Psoas muscle (tissue), 8 donors: ENCODE results near the gene KRT78. TPM values are rescaled to one million over a fixed set of nuclear protein-coding genes. Genes with fewer than 3 reads are reported as not detected.
"Not testable (repeated sequence)": the region's sequence is repeated elsewhere in the genome, so short reads cannot be mapped to it uniquely, and the experiment has no call there.

Experiments
- ATAC-seq, 4 donors: fragments of 200-7000 bp; cut with Tn5 transposase; one replicate each; pipeline ENCODE4 v1.9.1; 2020; ENCODE audit warnings: moderate library complexity in 3 of 4, mild to moderate bottlenecking in 2 of 4
- DNase-seq, 2 donors: peaks; one replicate each; pipeline ENCODE4 v3.0.0-alpha.2; 2020
- H3K27ac ChIP-seq: fragments of 200-600 bp; one replicate; pipeline ENCODE4 v1.8.0; 2022
- H3K27me3 ChIP-seq, 3 donors: fragments of 200-600 bp in 1 of 3; one replicate each; pipeline versions ENCODE4 v1.6.1 to v1.8.0; 2013 to 2022; ENCODE audit warnings: low read length in 2 of 3, mild to moderate bottlenecking in 2 of 3, moderate library complexity in 1 of 3; ENCODE audit not compliant: insufficient read depth in 3 of 3
- H3K36me3 ChIP-seq, 2 donors: fragments of 200-600 bp in 1 of 2; one replicate each; pipeline versions ENCODE4 v1.6.1 to v1.8.0; 2013 to 2022; ENCODE audit warnings: low read depth in 1 of 2, mild to moderate bottlenecking in 1 of 2, moderate library complexity in 1 of 2; ENCODE audit not compliant: insufficient read depth in 1 of 2
- H3K4me1 ChIP-seq: fragments of 200-600 bp; one replicate; pipeline ENCODE4 v1.8.0; 2022
- H3K4me3 ChIP-seq: fragments of 200-600 bp; one replicate; pipeline ENCODE4 v1.8.0; 2022; ENCODE audit warnings: mild to moderate bottlenecking
- H3K9me3 ChIP-seq: fragments of 200-600 bp; one replicate; pipeline ENCODE4 v1.8.0; 2022
- WGBS, 3 donors: extraction: QIAGEN DNeasy Blood & Tissue Kit; methylation state at CpG; one replicate each; pipeline versions ENCODE4 v1.1.6 to v1.1.7; 2013; 5-methylcytosine and 5-hydroxymethylcytosine counted together
- intact Hi-C, 2 donors: fragments of 100-400 bp; cut with DNase I; formaldehyde crosslinking; loops; one replicate each; pipeline versions ENCODE4 v1.11.0 to v1.14.2; 2022
- polyA plus RNA-seq, 3 donors: library from polyadenylated mRNA; stranded (reverse); fragments of 200-250 nt; gene quantifications; one replicate each; pipeline ENCODE4 v1.2.3, GENCODE V29; 2013
- total RNA-seq, 4 donors: library from RNA; stranded (reverse); fragmentation: NEBNext Ultra II Directional in 2 of 4; extraction: Animal tissue kit (Norgen Biotek cat#: 25700) in 2 of 4; gene quantifications; one replicate each; pipeline versions ENCODE4 v1.2.1 to v1.2.4, GENCODE V29; 2021 to 2023
- TF ChIP-seq, protein P1 (sequence below): fragments of 200-600 bp; IDR thresholded peaks from one replicate; pipeline ENCODE4 v1.8.0; 2022; ENCODE audit warnings: antibody characterized with exemption
- donor health status: healthy with polysubstance abuse.
- donor health status: DM: no; HTN: no; CAD: no; lungs with moderate emphysema.
- donor health status: Bipolar disorder and iron deficiency.
- donor health status: healthy.
- donor health status: DM: yes; HTN: yes; CAD: no.
- donor health status: DM: no; HTN: no; CAD: no.
- donor health status: DM: no; HTN: no; CAD: no.
- donor health status: DM: yes; HTN: yes; CAD: no.

Gene KRT78
- total and polyA plus RNA-seq, 7 donors, result 0.04 TPM; not detected in 6

DNA sequence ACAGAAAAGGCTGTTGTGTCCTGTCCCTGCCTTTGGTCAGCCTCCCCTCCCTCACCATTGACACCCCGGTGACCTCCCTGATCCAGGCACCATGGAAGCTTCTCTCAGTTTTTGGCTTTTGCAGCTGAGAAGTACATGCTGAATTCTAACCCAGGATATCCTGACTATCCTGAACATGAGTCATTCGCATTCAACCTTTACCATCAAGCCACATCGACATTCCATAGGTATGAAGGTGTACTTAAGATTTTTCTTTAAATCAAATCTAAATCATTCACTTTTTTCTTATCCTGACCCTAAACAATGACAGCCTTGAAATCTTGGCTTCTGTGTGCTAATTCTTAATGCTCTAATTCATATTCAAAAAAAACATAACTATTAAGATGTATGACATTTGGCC, 8.7 kb upstream of the KRT78 start:
- ATAC-seq (no peak), DNase-seq (no peak)
- intact Hi-C loops, result no loop called here
- Histone ChIP-seq H3K4me3 (no peak overlapping the region), H3K9me3 (no peaks in the 10 kb centered on the region), H3K36me3 (no peaks in the 10 kb centered on the region), H3K27ac (no peak overlapping the region), H3K27me3 (no peaks in the 10 kb centered on the region), H3K4me1 (no peaks in the 10 kb centered on the region)
- 90 to 95% (median 92%) methylated on average over 3 of the region's 3 CpGs for WGBS, 3 donors
- TF ChIP-seq, protein P1, sequence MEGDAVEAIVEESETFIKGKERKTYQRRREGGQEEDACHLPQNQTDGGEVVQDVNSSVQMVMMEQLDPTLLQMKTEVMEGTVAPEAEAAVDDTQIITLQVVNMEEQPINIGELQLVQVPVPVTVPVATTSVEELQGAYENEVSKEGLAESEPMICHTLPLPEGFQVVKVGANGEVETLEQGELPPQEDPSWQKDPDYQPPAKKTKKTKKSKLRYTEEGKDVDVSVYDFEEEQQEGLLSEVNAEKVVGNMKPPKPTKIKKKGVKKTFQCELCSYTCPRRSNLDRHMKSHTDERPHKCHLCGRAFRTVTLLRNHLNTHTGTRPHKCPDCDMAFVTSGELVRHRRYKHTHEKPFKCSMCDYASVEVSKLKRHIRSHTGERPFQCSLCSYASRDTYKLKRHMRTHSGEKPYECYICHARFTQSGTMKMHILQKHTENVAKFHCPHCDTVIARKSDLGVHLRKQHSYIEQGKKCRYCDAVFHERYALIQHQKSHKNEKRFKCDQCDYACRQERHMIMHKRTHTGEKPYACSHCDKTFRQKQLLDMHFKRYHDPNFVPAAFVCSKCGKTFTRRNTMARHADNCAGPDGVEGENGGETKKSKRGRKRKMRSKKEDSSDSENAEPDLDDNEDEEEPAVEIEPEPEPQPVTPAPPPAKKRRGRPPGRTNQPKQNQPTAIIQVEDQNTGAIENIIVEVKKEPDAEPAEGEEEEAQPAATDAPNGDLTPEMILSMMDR, result no peak

DNA sequence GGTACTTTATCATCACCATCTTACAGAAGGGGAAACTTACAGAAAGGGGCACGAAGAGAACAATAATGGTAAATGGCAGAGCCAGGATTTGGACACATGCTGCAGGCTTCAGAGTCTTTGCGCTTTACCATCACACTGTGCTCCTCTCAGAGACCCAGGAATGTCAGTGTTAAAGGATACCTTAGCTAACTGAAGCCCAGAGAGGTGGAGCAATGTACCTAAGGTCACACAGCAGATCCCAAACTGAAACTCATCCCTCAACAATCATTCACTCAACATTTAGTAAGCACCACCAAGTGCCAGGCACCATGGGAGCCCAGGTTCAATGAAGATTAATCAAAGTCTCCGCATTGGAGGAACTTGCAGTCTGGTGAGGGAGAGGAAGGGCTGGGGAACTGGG, 8.0 kb upstream of the KRT78 start:
- Histone ChIP-seq H3K36me3 (no peaks in the 10 kb centered on the region), H3K27ac (no peak overlapping the region), H3K4me1 (no peaks in the 10 kb centered on the region), H3K27me3 (no peaks in the 10 kb centered on the region), H3K9me3 (no peaks in the 10 kb centered on the region), H3K4me3 (no peak overlapping the region)
- WGBS, 3 donors, result 87 to 92% (median 91%) methylated on average over 3 of the region's 3 CpGs
- intact Hi-C loops, result no loop called here
- DNase-seq (no peak), ATAC-seq (no peak)
- TF ChIP-seq, protein P1, result no peak

DNA sequence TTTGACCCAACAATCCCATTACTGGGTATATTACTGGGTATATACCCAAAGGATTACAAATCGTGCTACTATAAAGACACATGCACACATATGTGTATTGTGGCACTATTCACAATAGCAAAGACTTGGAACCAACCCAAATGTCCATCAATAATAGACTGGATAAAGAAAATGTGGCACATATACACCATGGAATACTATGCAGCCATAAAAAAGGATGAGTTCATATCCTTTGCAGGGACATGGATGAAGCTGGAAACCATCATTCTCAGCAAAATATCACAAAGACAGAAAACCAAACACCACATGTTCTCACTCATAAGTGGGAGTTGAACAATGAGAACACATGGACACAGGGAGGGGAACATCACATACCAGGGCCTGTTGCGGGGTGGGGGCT, 7.3 kb upstream of the KRT78 start:
- DNase-seq, intact Hi-C loops, ATAC-seq, H3K27ac ChIP-seq, H3K27me3 ChIP-seq, H3K4me3 ChIP-seq, H3K9me3 ChIP-seq, H3K4me1 ChIP-seq, H3K36me3 ChIP-seq: not testable (repeated sequence)
- WGBS, 3 donors, result 89 to 95% (median 91%) methylated on average over 2 of the region's 2 CpGs

DNA sequence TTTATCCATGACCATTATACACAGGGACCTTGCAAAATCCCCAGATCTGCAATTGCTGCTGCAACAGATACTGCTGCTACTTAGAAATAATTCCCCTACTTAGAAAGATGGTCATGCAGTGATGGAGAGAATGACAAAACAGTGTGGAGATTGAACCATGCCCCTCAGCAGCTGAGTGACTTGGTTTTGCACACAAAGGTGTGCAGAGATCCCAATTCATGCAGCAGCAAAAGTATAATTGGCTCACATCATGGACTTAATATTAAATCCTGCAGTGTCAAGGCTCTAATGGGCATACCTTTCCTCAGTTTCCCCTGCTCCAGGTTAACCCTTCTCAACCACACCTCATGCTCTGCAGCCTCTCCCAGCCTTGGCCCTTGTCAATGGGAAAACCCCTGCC, 3.0 kb upstream of the KRT78 start:
- TF ChIP-seq, protein P1, result no peak
- Histone ChIP-seq H3K27ac (no peak overlapping the region), H3K9me3 (no peaks in the 10 kb centered on the region), H3K4me1 (no peaks in the 10 kb centered on the region), H3K36me3 (no peaks in the 10 kb centered on the region), H3K27me3 (peaks cover 0 to 8% (median 0%) of the 10 kb centered on the region in 3 donors), H3K4me3 (no peak overlapping the region)
- no peak for DNase-seq
- no peak for ATAC-seq
- intact Hi-C loops, result no loop called here

DNA sequence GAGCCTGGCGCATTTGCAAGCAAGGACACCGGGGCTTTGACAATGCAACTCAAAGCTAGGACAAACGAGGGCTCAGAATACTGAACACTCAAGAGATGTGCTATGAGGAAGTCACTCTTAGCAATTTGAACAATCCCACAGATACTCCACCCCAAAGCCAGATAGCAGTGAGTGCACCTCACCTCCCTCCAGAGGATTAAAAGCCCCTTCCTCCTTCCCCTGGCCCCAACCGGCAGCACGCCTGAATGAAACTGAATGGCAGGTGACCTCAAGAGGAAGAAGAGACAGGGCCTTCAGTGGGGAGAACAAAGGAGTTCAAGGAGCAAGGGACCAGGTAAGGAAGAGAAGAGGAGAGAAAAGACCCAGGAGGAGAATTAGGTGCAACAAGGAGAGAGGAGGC, 1.9 kb upstream of the KRT78 start:
- intact Hi-C loops, result no loop called here
- H3K9me3 ChIP-seq, result no peaks in the 10 kb centered on the region
- H3K27me3 ChIP-seq, result peaks cover 0 to 12% (median 0%) of the 10 kb centered on the region in 3 donors
- H3K27ac ChIP-seq, result no peak overlapping the region
- TF ChIP-seq, protein P1, result no peak
- H3K36me3 ChIP-seq, result no peaks in the 10 kb centered on the region
- no peaks in the 10 kb centered on the region for H3K4me1 ChIP-seq
- ATAC-seq (no peak), DNase-seq (no peak)
- H3K4me3 ChIP-seq, result no peak overlapping the region
- 69 to 74% (median 72%) methylated on average over 5 of the region's 5 CpGs for WGBS, 3 donors
